T-helper 2 cell treated with Interferon-gamma antibody and Interleukin-4, amounts not matched to agents 5 μg/mL and 100 μg/mL, for 36 hours (primary cell): ENCODE data around the gene FCGR3A.
"Not testable (repeated sequence)": the region's sequence is repeated elsewhere in the genome, so short reads cannot be mapped to it uniquely, and the experiment has no call there.

ENCODE experiments used
- DNase-seq: peaks from one replicate; pipeline ENCODE4 v3.0.0; 2021; ENCODE audit warnings: low spot score
- H3K27ac Mint-ChIP-seq: one replicate; pipeline ENCODE4 v1.8.0; 2021; ENCODE audit warnings: mild to moderate bottlenecking, mixed read lengths
- H3K27me3 Mint-ChIP-seq: one replicate; pipeline ENCODE4 v1.8.0; 2021; ENCODE audit warnings: low read depth, mixed read lengths
- H3K36me3 Mint-ChIP-seq: one replicate; pipeline ENCODE4 v1.8.0; 2021; ENCODE audit warnings: low read depth, mixed read lengths
- H3K4me1 Mint-ChIP-seq: one replicate; pipeline ENCODE4 v1.8.0; 2021; ENCODE audit warnings: low read depth, mixed read lengths
- H3K4me3 Mint-ChIP-seq: one replicate; pipeline ENCODE4 v1.8.0; 2022; ENCODE audit warnings: mild to moderate bottlenecking, moderate library complexity, mixed read lengths
- H3K9me3 Mint-ChIP-seq: one replicate; pipeline ENCODE4 v1.8.0; 2021; ENCODE audit warnings: mixed read lengths

The FCGR3A gene

GRCh38 chr1:161571703-161572102, 22.1 kb upstream of the FCGR3A start:
- not testable (repeated sequence) for H3K27me3 Mint-ChIP-seq, H3K27ac Mint-ChIP-seq, DNase-seq, H3K9me3 Mint-ChIP-seq, H3K36me3 Mint-ChIP-seq, H3K4me3 Mint-ChIP-seq, H3K4me1 Mint-ChIP-seq

- H3K27ac Mint-ChIP-seq, DNase-seq, H3K4me1 Mint-ChIP-seq, H3K36me3 Mint-ChIP-seq, H3K4me3 Mint-ChIP-seq, H3K9me3 Mint-ChIP-seq: not testable (repeated sequence)
- H3K27me3 Mint-ChIP-seq, result peaks cover 26% of the 10 kb centered on the region
Observed at GRCh38 chr1:161566602-161566960, 17.0 kb upstream of the FCGR3A start.

- H3K27me3 Mint-ChIP-seq, result peaks cover 17% of the 10 kb centered on the region
- not testable (repeated sequence) for H3K36me3 Mint-ChIP-seq, DNase-seq, H3K9me3 Mint-ChIP-seq, H3K4me3 Mint-ChIP-seq, H3K27ac Mint-ChIP-seq
- H3K4me1 Mint-ChIP-seq, result peaks cover 14% of the 10 kb centered on the region
Observed at GRCh38 chr1:161563522-161563921, 13.9 kb upstream of the FCGR3A start.

- not testable (repeated sequence) for DNase-seq, H3K27ac Mint-ChIP-seq, H3K9me3 Mint-ChIP-seq, H3K4me3 Mint-ChIP-seq, H3K36me3 Mint-ChIP-seq
- H3K4me1 Mint-ChIP-seq, result peaks cover 16% of the 10 kb centered on the region
- peaks cover 17% of the 10 kb centered on the region for H3K27me3 Mint-ChIP-seq
Observed at GRCh38 chr1:161562441-161562840, 12.8 kb upstream of the FCGR3A start.

GRCh38 chr1:161560960-161561715, 11.5 kb upstream of the FCGR3A start:
- not testable (repeated sequence) for H3K36me3 Mint-ChIP-seq, H3K9me3 Mint-ChIP-seq
- peaks cover 14% of the 10 kb centered on the region for H3K27me3 Mint-ChIP-seq
- peak; percentile 26 for DNase-seq
- peak overlapping the region; percentile 40 for H3K4me3 Mint-ChIP-seq
- peaks cover 12% of the 10 kb centered on the region for H3K4me1 Mint-ChIP-seq
- H3K27ac Mint-ChIP-seq, result peak overlapping the region; percentile 71

- not testable (repeated sequence) for H3K4me3 Mint-ChIP-seq, H3K27me3 Mint-ChIP-seq, H3K36me3 Mint-ChIP-seq, H3K9me3 Mint-ChIP-seq, DNase-seq
- Mint-ChIP-seq H3K4me1 (peaks cover 27% of the 10 kb centered on the region), H3K27ac (peak overlapping the region; percentile 62)
Observed at GRCh38 chr1:161557506-161558450, 8.2 kb upstream of the FCGR3A start.

- not testable (repeated sequence) for H3K27ac Mint-ChIP-seq, H3K9me3 Mint-ChIP-seq, H3K36me3 Mint-ChIP-seq, H3K4me3 Mint-ChIP-seq, DNase-seq, H3K27me3 Mint-ChIP-seq
- peaks cover 27% of the 10 kb centered on the region for H3K4me1 Mint-ChIP-seq
Observed at GRCh38 chr1:161556990-161557389, 7.4 kb upstream of the FCGR3A start.

GRCh38 chr1:161556143-161556542, 6.5 kb upstream of the FCGR3A start:
- H3K27ac Mint-ChIP-seq, DNase-seq, H3K27me3 Mint-ChIP-seq, H3K36me3 Mint-ChIP-seq, H3K4me3 Mint-ChIP-seq, H3K9me3 Mint-ChIP-seq: not testable (repeated sequence)
- peaks cover 24% of the 10 kb centered on the region for H3K4me1 Mint-ChIP-seq

- peak overlapping the region; percentile 79 for H3K27ac Mint-ChIP-seq
- H3K4me1 Mint-ChIP-seq, result peaks cover 21% of the 10 kb centered on the region
- not testable (repeated sequence) for H3K9me3 Mint-ChIP-seq, H3K27me3 Mint-ChIP-seq, H3K36me3 Mint-ChIP-seq
- peak; percentile 59 for DNase-seq
- peak overlapping the region; percentile 51 for H3K4me3 Mint-ChIP-seq
Observed at GRCh38 chr1:161554815-161555417, 5.3 kb upstream of the FCGR3A start.

GRCh38 chr1:161554340-161554739, 4.7 kb upstream of the FCGR3A start:
- DNase-seq, H3K36me3 Mint-ChIP-seq, H3K9me3 Mint-ChIP-seq, H3K27me3 Mint-ChIP-seq: not testable (repeated sequence)
- H3K4me1 Mint-ChIP-seq, result peaks cover 22% of the 10 kb centered on the region
- peak overlapping the region; percentile 41 for H3K4me3 Mint-ChIP-seq
- H3K27ac Mint-ChIP-seq, result peak overlapping the region; percentile 74

GRCh38 chr1:161553631-161554030, 4.0 kb upstream of the FCGR3A start:
- H3K4me3 Mint-ChIP-seq, H3K27ac Mint-ChIP-seq, H3K36me3 Mint-ChIP-seq, H3K27me3 Mint-ChIP-seq, H3K9me3 Mint-ChIP-seq, DNase-seq: not testable (repeated sequence)
- H3K4me1 Mint-ChIP-seq, result peaks cover 22% of the 10 kb centered on the region

- H3K27ac Mint-ChIP-seq, DNase-seq, H3K4me3 Mint-ChIP-seq, H3K9me3 Mint-ChIP-seq, H3K36me3 Mint-ChIP-seq, H3K27me3 Mint-ChIP-seq: not testable (repeated sequence)
- peaks cover 23% of the 10 kb centered on the region for H3K4me1 Mint-ChIP-seq
Observed at GRCh38 chr1:161550942-161551341, 1.3 kb upstream of the FCGR3A start.

- not testable (repeated sequence) for H3K27me3 Mint-ChIP-seq, H3K9me3 Mint-ChIP-seq, DNase-seq, H3K4me3 Mint-ChIP-seq, H3K36me3 Mint-ChIP-seq, H3K27ac Mint-ChIP-seq
- H3K4me1 Mint-ChIP-seq, result peaks cover 17% of the 10 kb centered on the region
Observed at GRCh38 chr1:161548749-161549406, 740 bp downstream of the FCGR3A start.
